HG02623 (cell line): ENCODE results near the gene SHC2.
"Not testable (repeated sequence)": the region's sequence is repeated elsewhere in the genome, so short reads cannot be mapped to it uniquely, and the experiment has no call there.

ENCODE experiments used
- ATAC-seq: cut with Tn5 transposase; IDR thresholded peaks from one replicate; pipeline ENCODE4 v1.9.1; 2021; ENCODE audit warnings: moderate library complexity; ENCODE audit not compliant: unreplicated experiment

The SHC2 gene

GRCh38 chr19:392375-392970 lies 68.4 kb downstream of the SHC2 start:
- no peak for ATAC-seq

- no peak for ATAC-seq
Observed at GRCh38 chr19:391726-392374, 69.0 kb downstream of the SHC2 start.

GRCh38 chr19:391207-391557 lies 69.7 kb downstream of the SHC2 start:
- no peak for ATAC-seq

GRCh38 chr19:390386-391206 lies 70.2 kb downstream of the SHC2 start:
- ATAC-seq, result no peak

GRCh38 chr19:389935-390289 lies 70.9 kb downstream of the SHC2 start:
- no peak for ATAC-seq

- ATAC-seq, result no peak
Observed at GRCh38 chr19:389255-389934, 71.4 kb downstream of the SHC2 start.

GRCh38 chr19:388691-389090 lies 72.1 kb downstream of the SHC2 start:
- no peak for ATAC-seq

GRCh38 chr19:387777-388176 lies 73.1 kb downstream of the SHC2 start:
- ATAC-seq, result no peak

GRCh38 chr19:386632-387301 lies 74.1 kb downstream of the SHC2 start:
- not testable (repeated sequence) for ATAC-seq

GRCh38 chr19:386189-386588 lies 74.6 kb downstream of the SHC2 start:
- not testable (repeated sequence) for ATAC-seq

- ATAC-seq, result no peak
Observed at GRCh38 chr19:384799-385169, 76.0 kb downstream of the SHC2 start.

GRCh38 chr19:383922-384798 lies 76.7 kb downstream of the SHC2 start:
- no peak for ATAC-seq

GRCh38 chr19:383040-383439 lies 77.8 kb downstream of the SHC2 start:
- ATAC-seq, result no peak

- ATAC-seq, result not testable (repeated sequence)
Observed at GRCh38 chr19:382578-382977, 78.3 kb downstream of the SHC2 start.

- ATAC-seq, result not testable (repeated sequence)
Observed at GRCh38 chr19:381901-382300, 78.9 kb downstream of the SHC2 start.

GRCh38 chr19:380618-381219 lies 80.1 kb downstream of the SHC2 start:
- not testable (repeated sequence) for ATAC-seq

- no peak for ATAC-seq
Observed at GRCh38 chr19:379796-380195, 81.0 kb downstream of the SHC2 start.

- ATAC-seq, result no peak
Observed at GRCh38 chr19:378706-379105, 82.1 kb downstream of the SHC2 start.

GRCh38 chr19:377801-378581 lies 82.8 kb downstream of the SHC2 start:
- no peak for ATAC-seq
